SK-N-SH (cell line): ENCODE results near the gene GABRG3. TPM values are rescaled to one million over a fixed set of nuclear protein-coding genes. Genes with fewer than 3 reads are reported as not detected.

ENCODE experiments used
- CTCF ChIA-PET: fragments of 300-600, 350-600 bp; formaldehyde crosslinking; extraction: SDS; loops from one replicate; lab custom pipeline; 2021; lab: Yijun Ruan, JAX
- POLR2A ChIA-PET: fragments of 350-600 bp; sonication (Branson Sonifier 250); formaldehyde crosslinking; extraction: SDS; loops from one replicate; lab custom pipeline; 2020; ENCODE audit warnings: antibody characterized with exemption, inconsistent platforms; lab: Yijun Ruan, JAX
- DNase-seq: peaks from one replicate; pipeline ENCODE4 v3.0.0; 2012
- H2AFZ ChIP-seq: fragments of 200-600 bp; sonication (generic); 2 replicates; pipeline ENCODE4 v1.8.1; 2016; ENCODE audit warnings: antibody characterized with exemption, mild to moderate bottlenecking, low read depth
- H3F3A ChIP-seq: fragments of 200-600 bp; sonication (generic); replicated peaks from 2 replicates; pipeline ENCODE3; 2016; ENCODE audit warnings: antibody characterized with exemption, mild to moderate bottlenecking; ENCODE audit not compliant: insufficient read depth
- H3K27ac ChIP-seq, 2 experiments: fragments of 200-500 bp in 1 of 2; fragments of 200-600 bp in 1 of 2; sonication (Bioruptor generic) in 1 of 2; sonication (generic), shearing (Covaris generic) in 1 of 2; 2 replicates each; pipeline versions ENCODE4 v1.5.1 to v1.6.1; 2014 to 2016; ENCODE audit warnings: low read depth in 2 of 2, inconsistent platforms in 1 of 2, low read length in 1 of 2, mild to moderate bottlenecking in 1 of 2, mixed read lengths in 1 of 2
- H3K27me3 ChIP-seq: fragments of 200-600 bp; sonication (generic), shearing (Covaris generic); 2 replicates; pipeline ENCODE4 v1.6.1; 2016; ENCODE audit warnings: mixed run types; ENCODE audit not compliant: insufficient read depth
- H3K36me3 ChIP-seq, 2 experiments: fragments of 200-500 bp in 1 of 2; fragments of 200-600 bp in 1 of 2; sonication (Bioruptor generic) in 1 of 2; sonication (generic) in 1 of 2; replicated peaks in 1 of 2; 2 replicates each; pipeline versions ENCODE3 to v1.5.1; 2014 to 2016; ENCODE audit warnings: low read length in 1 of 2, mild to moderate bottlenecking in 1 of 2; ENCODE audit not compliant: insufficient read depth in 2 of 2, control insufficient read depth in 1 of 2
- H3K4me1 ChIP-seq, 2 experiments: fragments of 200-500 bp in 1 of 2; fragments of 200-600 bp in 1 of 2; sonication (Bioruptor generic) in 1 of 2; sonication (generic), shearing (Covaris generic) in 1 of 2; 2 replicates each; pipeline versions ENCODE4 v1.5.1 to v1.6.1; 2014 to 2016; ENCODE audit warnings: low read depth in 1 of 2, low read length in 1 of 2, mixed run types in 1 of 2; ENCODE audit not compliant: insufficient read depth in 2 of 2, control insufficient read depth in 1 of 2
- H3K4me2 ChIP-seq: fragments of 200-600 bp; sonication (generic), shearing (Covaris generic); 2 replicates; pipeline ENCODE4 v1.6.1; 2017; ENCODE audit warnings: mixed run types
- H3K4me3 ChIP-seq, 2 experiments: fragments of 200-500 bp in 1 of 2; fragments of 200-600 bp in 1 of 2; sonication (Bioruptor generic) in 1 of 2; sonication (generic), shearing (Covaris generic) in 1 of 2; 2 replicates each; pipeline versions ENCODE4 v1.5.1 to v1.8.1; 2014 to 2016; ENCODE audit warnings: low read depth in 2 of 2, inconsistent platforms in 1 of 2, low read length in 1 of 2, mild to moderate bottlenecking in 1 of 2, mixed read lengths in 1 of 2, moderate library complexity in 1 of 2
- H3K79me2 ChIP-seq: fragments of 200-600 bp; sonication (generic); 2 replicates; pipeline ENCODE4 v1.8.1; 2017; ENCODE audit warnings: mild to moderate bottlenecking; ENCODE audit not compliant: insufficient read depth
- H3K9ac ChIP-seq: fragments of 200-600 bp; sonication (generic); 2 replicates; pipeline ENCODE4 v1.6.1; 2017; ENCODE audit warnings: mixed run types
- H3K9me2 ChIP-seq: fragments of 200-600 bp; sonication (generic); 2 replicates; pipeline ENCODE4 v1.6.1; 2017; ENCODE audit warnings: mixed run types
- H3K9me3 ChIP-seq: fragments of 200-600 bp; sonication (generic); 2 replicates; pipeline ENCODE4 v1.6.1; 2017; ENCODE audit warnings: mixed run types, mild to moderate bottlenecking, moderate library complexity
- H4K20me1 ChIP-seq: fragments of 200-600 bp; sonication (generic); 2 replicates; pipeline ENCODE4 v1.6.1; 2017; ENCODE audit warnings: mild to moderate bottlenecking, mixed run types; ENCODE audit not compliant: insufficient read depth
- CHD2 ChIP-seq: fragments of 150-350 bp; IDR thresholded peaks from 2 replicates; pipeline ENCODE4 v1.6.1; 2018; ENCODE audit warnings: low read length; ENCODE audit not compliant: partially characterized antibody
- ELF1 ChIP-seq: IDR thresholded peaks from 2 replicates; pipeline ENCODE4 v1.4.0; 2012
- FOSL2 ChIP-seq: IDR thresholded peaks from 2 replicates; pipeline ENCODE4 v1.4.0; 2012; ENCODE audit warnings: low read depth, mild to moderate bottlenecking, moderate library complexity, borderline replicate concordance
- GABPA ChIP-seq: IDR thresholded peaks from 2 replicates; pipeline ENCODE4 v1.4.0; 2012; ENCODE audit warnings: low read depth, mild to moderate bottlenecking
- NRF1 ChIP-seq: IDR thresholded peaks from 2 replicates; pipeline ENCODE4 v1.6.1; 2012; ENCODE audit warnings: low read depth, mild to moderate bottlenecking, low read length
- POLR2AphosphoS5 ChIP-seq: IDR thresholded peaks from 2 replicates; pipeline ENCODE4 v1.6.1; 2012; ENCODE audit warnings: low read depth, low read length
- RAD21 ChIP-seq: IDR thresholded peaks from 2 replicates; pipeline ENCODE4 v1.6.1; 2012; ENCODE audit warnings: mild to moderate bottlenecking, low read length
- RCOR1 ChIP-seq: fragments of 150-350 bp; IDR thresholded peaks from 2 replicates; pipeline ENCODE4 v1.6.1; 2017; ENCODE audit warnings: antibody characterized with exemption, low read length
- TAF1 ChIP-seq: IDR thresholded peaks from 2 replicates; pipeline ENCODE4 v1.6.1; 2012; ENCODE audit warnings: low read depth, mild to moderate bottlenecking, low read length, moderate library complexity, borderline replicate concordance
- TCF12 ChIP-seq: IDR thresholded peaks from 2 replicates; pipeline ENCODE4 v1.4.0; 2012
- TEAD4 ChIP-seq: IDR thresholded peaks from 2 replicates; pipeline ENCODE4 v1.4.0; 2012; ENCODE audit warnings: mild to moderate bottlenecking, borderline replicate concordance; ENCODE audit not compliant: insufficient read depth
- WGBS: methylation state at CpG from one replicate; pipeline ENCODE4 v1.1.6; 2017; ENCODE audit warnings: low lambda C conversion rate; 5-methylcytosine and 5-hydroxymethylcytosine counted together
- polyA plus RNA-seq, 3 experiments: library from polyadenylated mRNA; depleted of rRNA; stranded (reverse); fragments of >200 nt; gene quantifications; 2 replicates each; pipeline ENCODE4 v1.2.3, GENCODE V29; 2012
- TF ChIP-seq, protein P1 (sequence below): fragments of 150-350 bp; IDR thresholded peaks from 2 replicates; pipeline ENCODE4 v1.6.1; 2016; ENCODE audit warnings: mild to moderate bottlenecking, low read depth, low read length
- TF ChIP-seq, protein P2 (sequence below): IDR thresholded peaks from 2 replicates; pipeline ENCODE4; 2012
- TF ChIP-seq, protein P3 (sequence below): IDR thresholded peaks from 2 replicates; pipeline ENCODE4 v1.6.1; 2012; ENCODE audit warnings: mild to moderate bottlenecking, low read depth, low read length, moderate library complexity
- TF ChIP-seq, protein P4 (sequence below): fragments of 150-350 bp; IDR thresholded peaks from 2 replicates; pipeline ENCODE4 v1.6.1; 2017; ENCODE audit warnings: antibody characterized with exemption, low read length, low read depth, borderline replicate concordance
- TF ChIP-seq, protein P5 (sequence below): IDR thresholded peaks from 2 replicates; pipeline ENCODE4 v1.4.0; 2012; ENCODE audit warnings: low read depth, borderline replicate concordance

Gene GABRG3
- polyA plus RNA-seq, 1 of the 3 experiments (the other 2 are of a cell fraction): not detected

DNA sequence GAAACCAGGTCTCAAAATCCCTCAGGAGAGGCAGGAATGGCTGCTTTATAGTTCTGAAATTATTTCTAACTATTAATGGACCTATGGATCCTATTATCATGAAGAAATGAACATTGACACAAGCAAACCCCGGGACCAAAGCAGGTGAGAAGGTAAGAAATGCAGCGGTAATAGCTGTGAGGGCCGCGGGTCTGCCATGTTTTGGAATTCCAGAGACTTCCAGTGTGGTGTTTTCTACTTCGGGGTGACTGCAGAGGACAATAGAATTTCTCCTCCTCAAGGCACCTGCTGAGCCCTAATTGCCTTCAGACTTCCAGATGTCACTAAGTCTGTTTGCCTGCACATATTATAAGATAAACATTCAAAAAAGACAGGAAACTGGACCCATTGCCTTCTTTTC is 437.4 kb downstream of the GABRG3 start (continued):
- no peak for TF ChIP-seq CHD2
- no peak for TF ChIP-seq RAD21
- TF ChIP-seq TEAD4: no peak
- TF ChIP-seq, protein P1, sequence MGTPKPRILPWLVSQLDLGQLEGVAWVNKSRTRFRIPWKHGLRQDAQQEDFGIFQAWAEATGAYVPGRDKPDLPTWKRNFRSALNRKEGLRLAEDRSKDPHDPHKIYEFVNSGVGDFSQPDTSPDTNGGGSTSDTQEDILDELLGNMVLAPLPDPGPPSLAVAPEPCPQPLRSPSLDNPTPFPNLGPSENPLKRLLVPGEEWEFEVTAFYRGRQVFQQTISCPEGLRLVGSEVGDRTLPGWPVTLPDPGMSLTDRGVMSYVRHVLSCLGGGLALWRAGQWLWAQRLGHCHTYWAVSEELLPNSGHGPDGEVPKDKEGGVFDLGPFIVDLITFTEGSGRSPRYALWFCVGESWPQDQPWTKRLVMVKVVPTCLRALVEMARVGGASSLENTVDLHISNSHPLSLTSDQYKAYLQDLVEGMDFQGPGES: no peak
- TF ChIP-seq, protein P2, sequence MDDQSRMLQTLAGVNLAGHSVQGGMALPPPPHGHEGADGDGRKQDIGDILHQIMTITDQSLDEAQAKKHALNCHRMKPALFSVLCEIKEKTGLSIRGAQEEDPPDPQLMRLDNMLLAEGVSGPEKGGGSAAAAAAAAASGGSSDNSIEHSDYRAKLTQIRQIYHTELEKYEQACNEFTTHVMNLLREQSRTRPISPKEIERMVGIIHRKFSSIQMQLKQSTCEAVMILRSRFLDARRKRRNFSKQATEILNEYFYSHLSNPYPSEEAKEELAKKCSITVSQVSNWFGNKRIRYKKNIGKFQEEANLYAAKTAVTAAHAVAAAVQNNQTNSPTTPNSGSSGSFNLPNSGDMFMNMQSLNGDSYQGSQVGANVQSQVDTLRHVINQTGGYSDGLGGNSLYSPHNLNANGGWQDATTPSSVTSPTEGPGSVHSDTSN: no peak
- no peak for TF ChIP-seq FOSL2

DNA sequence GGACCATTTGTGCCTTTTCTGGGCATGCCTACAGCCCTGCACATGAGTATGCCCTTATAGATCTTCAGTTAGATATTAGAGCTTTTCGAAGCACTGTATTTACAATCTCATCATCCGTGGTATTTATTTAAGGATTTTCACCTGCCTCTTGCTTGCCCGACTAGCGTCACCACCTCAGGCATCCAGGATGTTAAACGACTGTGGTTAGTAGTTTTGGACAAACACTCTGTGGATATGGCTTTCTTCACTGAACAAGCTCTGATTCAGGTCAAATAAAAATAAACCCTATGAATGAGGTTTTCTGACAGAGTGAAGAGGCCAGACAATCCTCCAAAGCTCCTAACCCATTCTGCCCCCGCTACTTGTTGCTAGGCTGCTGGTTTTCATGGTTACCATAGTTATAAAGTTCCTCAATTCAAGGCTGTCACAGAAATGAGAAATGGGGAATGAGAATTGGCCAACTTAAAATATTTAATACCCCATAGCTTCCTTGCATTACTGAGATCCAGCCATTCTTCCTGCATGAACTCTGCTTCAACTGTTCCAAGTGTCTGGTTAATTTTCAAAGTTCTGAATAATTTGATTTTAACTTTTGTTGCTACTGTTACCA is 440.1 kb downstream of the GABRG3 start:
- 0 out of 2 replicates have a peak, but pooled peaks cover 6% of the 10 kb centered on the region for H3K9me3 ChIP-seq
- H2AFZ ChIP-seq: no peak overlapping the region
- no peak overlapping the region for H3K9ac ChIP-seq
- TF ChIP-seq RAD21: no peak
- TF ChIP-seq, protein P1: no peak
- TF ChIP-seq ELF1: no peak
- no peak for TF ChIP-seq RCOR1
- TF ChIP-seq, protein P3, sequence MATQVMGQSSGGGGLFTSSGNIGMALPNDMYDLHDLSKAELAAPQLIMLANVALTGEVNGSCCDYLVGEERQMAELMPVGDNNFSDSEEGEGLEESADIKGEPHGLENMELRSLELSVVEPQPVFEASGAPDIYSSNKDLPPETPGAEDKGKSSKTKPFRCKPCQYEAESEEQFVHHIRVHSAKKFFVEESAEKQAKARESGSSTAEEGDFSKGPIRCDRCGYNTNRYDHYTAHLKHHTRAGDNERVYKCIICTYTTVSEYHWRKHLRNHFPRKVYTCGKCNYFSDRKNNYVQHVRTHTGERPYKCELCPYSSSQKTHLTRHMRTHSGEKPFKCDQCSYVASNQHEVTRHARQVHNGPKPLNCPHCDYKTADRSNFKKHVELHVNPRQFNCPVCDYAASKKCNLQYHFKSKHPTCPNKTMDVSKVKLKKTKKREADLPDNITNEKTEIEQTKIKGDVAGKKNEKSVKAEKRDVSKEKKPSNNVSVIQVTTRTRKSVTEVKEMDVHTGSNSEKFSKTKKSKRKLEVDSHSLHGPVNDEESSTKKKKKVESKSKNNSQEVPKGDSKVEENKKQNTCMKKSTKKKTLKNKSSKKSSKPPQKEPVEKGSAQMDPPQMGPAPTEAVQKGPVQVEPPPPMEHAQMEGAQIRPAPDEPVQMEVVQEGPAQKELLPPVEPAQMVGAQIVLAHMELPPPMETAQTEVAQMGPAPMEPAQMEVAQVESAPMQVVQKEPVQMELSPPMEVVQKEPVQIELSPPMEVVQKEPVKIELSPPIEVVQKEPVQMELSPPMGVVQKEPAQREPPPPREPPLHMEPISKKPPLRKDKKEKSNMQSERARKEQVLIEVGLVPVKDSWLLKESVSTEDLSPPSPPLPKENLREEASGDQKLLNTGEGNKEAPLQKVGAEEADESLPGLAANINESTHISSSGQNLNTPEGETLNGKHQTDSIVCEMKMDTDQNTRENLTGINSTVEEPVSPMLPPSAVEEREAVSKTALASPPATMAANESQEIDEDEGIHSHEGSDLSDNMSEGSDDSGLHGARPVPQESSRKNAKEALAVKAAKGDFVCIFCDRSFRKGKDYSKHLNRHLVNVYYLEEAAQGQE: no peak
- no peak for TF ChIP-seq NRF1
- TF ChIP-seq, protein P4, sequence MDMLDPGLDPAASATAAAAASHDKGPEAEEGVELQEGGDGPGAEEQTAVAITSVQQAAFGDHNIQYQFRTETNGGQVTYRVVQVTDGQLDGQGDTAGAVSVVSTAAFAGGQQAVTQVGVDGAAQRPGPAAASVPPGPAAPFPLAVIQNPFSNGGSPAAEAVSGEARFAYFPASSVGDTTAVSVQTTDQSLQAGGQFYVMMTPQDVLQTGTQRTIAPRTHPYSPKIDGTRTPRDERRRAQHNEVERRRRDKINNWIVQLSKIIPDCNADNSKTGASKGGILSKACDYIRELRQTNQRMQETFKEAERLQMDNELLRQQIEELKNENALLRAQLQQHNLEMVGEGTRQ: no peak
- no peak for TF ChIP-seq GABPA
- TF ChIP-seq, protein P5, sequence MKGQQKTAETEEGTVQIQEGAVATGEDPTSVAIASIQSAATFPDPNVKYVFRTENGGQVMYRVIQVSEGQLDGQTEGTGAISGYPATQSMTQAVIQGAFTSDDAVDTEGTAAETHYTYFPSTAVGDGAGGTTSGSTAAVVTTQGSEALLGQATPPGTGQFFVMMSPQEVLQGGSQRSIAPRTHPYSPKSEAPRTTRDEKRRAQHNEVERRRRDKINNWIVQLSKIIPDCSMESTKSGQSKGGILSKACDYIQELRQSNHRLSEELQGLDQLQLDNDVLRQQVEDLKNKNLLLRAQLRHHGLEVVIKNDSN: no peak
- TF ChIP-seq POLR2AphosphoS5: no peak
- TF ChIP-seq TAF1: no peak
- no peak for TF ChIP-seq TCF12
- ChIA-PET POLR2A (no interaction called here), CTCF (interaction anchor here (0.7 to 1.5 kb wide), 3 partner anchors 140 to 520 kb away, joined by 3 read pairs; no protein-coding TSS in a partner anchor)
- no peaks in the 10 kb centered on the region for H3K36me3 ChIP-seq
- no peaks in the 10 kb centered on the region for H3F3A ChIP-seq
- no peaks in the 10 kb centered on the region for H4K20me1 ChIP-seq
- H3K4me1 ChIP-seq: no peaks in the 10 kb centered on the region; a peak in 1 of 4 replicates
- no peaks in the 10 kb centered on the region for H3K27me3 ChIP-seq
- H3K27ac ChIP-seq: no peak overlapping the region
- H3K4me2 ChIP-seq: no peak overlapping the region
- 43% methylated on average over 6 of the region's 6 CpGs for WGBS
- no peaks in the 10 kb centered on the region for H3K79me2 ChIP-seq
- no peaks in the 10 kb centered on the region for H3K9me2 ChIP-seq
- no peak overlapping the region for H3K4me3 ChIP-seq
- no peak for DNase-seq
